NT2/D1 (cell line): ENCODE results near the gene TNS4.
A peak's percentile ranks its signal among the peaks of the same experiment; 100 is the strongest.

Experiments used
- DNase-seq: peaks from one replicate; pipeline ENCODE4 v3.0.0-alpha.2; 2011; ENCODE audit warnings: low read depth, low spot score
- H3K27me3 ChIP-seq: 2 replicates; pipeline ENCODE4 v1.6.0; 2011; ENCODE audit warnings: mild to moderate bottlenecking; ENCODE audit not compliant: insufficient read length, insufficient read depth
- H3K36me3 ChIP-seq: 2 replicates; pipeline ENCODE4 v1.6.1; 2011; ENCODE audit warnings: mild to moderate bottlenecking, low read length, mixed read lengths; ENCODE audit not compliant: insufficient read depth, insufficient read length
- H3K4me1 ChIP-seq: 2 replicates; pipeline ENCODE4 v1.5.1; 2011; ENCODE audit not compliant: insufficient read depth, insufficient read length
- H3K4me3 ChIP-seq: 2 replicates; pipeline ENCODE4 v1.5.1; 2011; ENCODE audit warnings: low read depth; ENCODE audit not compliant: insufficient read length
- H3K9ac ChIP-seq: 2 replicates; pipeline ENCODE4 v1.6.0; 2011; ENCODE audit warnings: low read depth; ENCODE audit not compliant: insufficient read length
- H3K9me3 ChIP-seq: 2 replicates; pipeline ENCODE4 v1.5.1; 2011; ENCODE audit warnings: mild to moderate bottlenecking, low read length; ENCODE audit not compliant: insufficient read depth
- SUZ12 ChIP-seq: IDR thresholded peaks from 2 replicates; pipeline ENCODE4 v1.6.1; 2011; ENCODE audit not compliant: insufficient read length, insufficient read depth; ENCODE audit errors: extremely low read depth
- YY1 ChIP-seq: IDR thresholded peaks from 2 replicates; pipeline ENCODE4 v1.6.1; 2011; ENCODE audit not compliant: insufficient read length, insufficient read depth
- ZNF274 ChIP-seq: IDR thresholded peaks from 2 replicates; pipeline ENCODE4 v1.6.1; 2011; ENCODE audit warnings: mild to moderate bottlenecking, low read depth, low read length

TNS4 gene

GRCh38 chr17:40447148-40447644 is 54.2 kb downstream of the TNS4 start:
- Histone ChIP-seq H3K27me3 (no peaks in the 10 kb centered on the region), H3K9ac (no peak overlapping the region), H3K4me3 (no peak overlapping the region), H3K36me3 (peaks cover 31% of the 10 kb centered on the region), H3K4me1 (peaks cover 20% of the 10 kb centered on the region), H3K9me3 (no peaks in the 10 kb centered on the region)
- no peak for DNase-seq
- TF ChIP-seq ZNF274 (no peak), SUZ12 (no peak), YY1 (no peak)

- H3K9me3 ChIP-seq: no peaks in the 10 kb centered on the region
- peaks cover 26% of the 10 kb centered on the region for H3K36me3 ChIP-seq
- TF ChIP-seq YY1: no peak
- TF ChIP-seq SUZ12: no peak
- no peaks in the 10 kb centered on the region for H3K27me3 ChIP-seq
- DNase-seq: no peak
- H3K4me3 ChIP-seq: no peak overlapping the region
- peak overlapping the region; percentile 34 for H3K9ac ChIP-seq
- H3K4me1 ChIP-seq: peaks cover 19% of the 10 kb centered on the region
These were observed 55.5 kb downstream of the TNS4 start for GRCh38 chr17:40445751-40446468.

- TF ChIP-seq YY1: no peak
- TF ChIP-seq ZNF274: no peak
- no peak for TF ChIP-seq SUZ12
- no peaks in the 10 kb centered on the region for H3K27me3 ChIP-seq
- H3K4me3 ChIP-seq: peak overlapping the region; percentile 65
- peaks cover 19% of the 10 kb centered on the region for H3K4me1 ChIP-seq
- peaks cover 22% of the 10 kb centered on the region for H3K36me3 ChIP-seq
- H3K9ac ChIP-seq: peak overlapping the region; percentile 81
- H3K9me3 ChIP-seq: no peaks in the 10 kb centered on the region
- DNase-seq: no peak
These were observed 57.2 kb downstream of the TNS4 start for GRCh38 chr17:40443988-40444899.

GRCh38 chr17:40443196-40443987 is 58.0 kb downstream of the TNS4 start, which contains the start of gene IGFBP4:
IGFBP4 (plus strand) TSS chr17:40443450; CDS start chr17:40443736, 286 bp downstream.
- TF ChIP-seq YY1 (no peak), SUZ12 (no peak), ZNF274 (no peak)
- Histone ChIP-seq H3K4me3 (peak within 1 kb of the TSS; percentile 65), H3K36me3 (peaks cover 14% of the 10 kb centered on the region), H3K4me1 (peaks cover 16% of the 10 kb centered on the region), H3K9ac (peak within 1 kb of the TSS; percentile 84), H3K27me3 (no peaks in the 10 kb centered on the region), H3K9me3 (no peaks in the 10 kb centered on the region)
- DNase-seq: no peak

GRCh38 chr17:40442392-40443195 is 58.8 kb downstream of the TNS4 start:
- H3K9ac ChIP-seq: peak overlapping the region; percentile 84
- peak overlapping the region; percentile 48 for H3K4me3 ChIP-seq
- no peak for DNase-seq
- TF ChIP-seq YY1: no peak
- TF ChIP-seq SUZ12: no peak
- TF ChIP-seq ZNF274: no peak
- H3K27me3 ChIP-seq: no peaks in the 10 kb centered on the region
- H3K9me3 ChIP-seq: no peaks in the 10 kb centered on the region
- peaks cover 16% of the 10 kb centered on the region for H3K4me1 ChIP-seq
- H3K36me3 ChIP-seq: peaks cover 11% of the 10 kb centered on the region

GRCh38 chr17:40440166-40440565 is 61.3 kb downstream of the TNS4 start:
- Histone ChIP-seq H3K36me3 (no peaks in the 10 kb centered on the region), H3K4me1 (peaks cover 6% of the 10 kb centered on the region), H3K9me3 (no peaks in the 10 kb centered on the region), H3K4me3 (no peak overlapping the region), H3K9ac (no peak overlapping the region), H3K27me3 (no peaks in the 10 kb centered on the region)
- no peak for DNase-seq
- TF ChIP-seq ZNF274: no peak
- TF ChIP-seq YY1: no peak
- no peak for TF ChIP-seq SUZ12
